HepG2 (cell line): ENCODE data around the gene BMERB1. TPM values are rescaled to one million over a fixed set of nuclear protein-coding genes. Genes with fewer than 3 reads are reported as not detected.

Source experiments
- CCDC6 ChIP-seq: sonication (generic); formaldehyde crosslinking; IDR thresholded peaks from 2 replicates; pipeline ENCODE4 v1.8.1; 2022; ENCODE audit warnings: mild to moderate bottlenecking, missing genetic modification reagents, moderate library complexity
- FOXO1 ChIP-seq: sonication (generic); formaldehyde crosslinking; IDR thresholded peaks from 2 replicates; pipeline ENCODE4 v1.4.0; 2020; ENCODE audit warnings: missing genetic modification reagents
- GATAD2A ChIP-seq: IDR thresholded peaks from 2 replicates; pipeline ENCODE4 v1.6.1; 2016
- GFI1 ChIP-seq: sonication (generic); formaldehyde crosslinking; IDR thresholded peaks from 2 replicates; pipeline ENCODE4 v1.5.0; 2020; ENCODE audit warnings: missing genetic modification reagents, mild to moderate bottlenecking, borderline replicate concordance
- GZF1 ChIP-seq: sonication (generic); formaldehyde crosslinking; IDR thresholded peaks from 2 replicates; pipeline ENCODE4 v1.5.1; 2020; ENCODE audit warnings: mild to moderate bottlenecking, missing genetic modification reagents
- ISL2 ChIP-seq: sonication (generic); formaldehyde crosslinking; IDR thresholded peaks from 2 replicates; pipeline ENCODE4 v1.5.0; 2020; ENCODE audit warnings: missing genetic modification reagents
- MAFF ChIP-seq: IDR thresholded peaks from 2 replicates; pipeline ENCODE4 v1.6.1; 2011; ENCODE audit warnings: low read depth, low read length, improper control_type of control experiment
- MEIS1 ChIP-seq: sonication (generic); formaldehyde crosslinking; IDR thresholded peaks from 2 replicates; pipeline ENCODE4 v1.9.0; 2021; ENCODE audit warnings: mild to moderate bottlenecking, missing genetic modification reagents, moderate library complexity, borderline replicate concordance
- NFKB2 ChIP-seq: sonication (generic); formaldehyde crosslinking; IDR thresholded peaks from 2 replicates; pipeline ENCODE4 v1.4.0; 2020; ENCODE audit warnings: missing genetic modification reagents, borderline replicate concordance
- RAD51 ChIP-seq: fragments of 450-650 bp; IDR thresholded peaks from 2 replicates; pipeline ENCODE4 v1.6.1; 2016; ENCODE audit warnings: borderline replicate concordance
- RARA ChIP-seq: IDR thresholded peaks from 2 replicates; pipeline ENCODE4 v1.6.1; 2016; ENCODE audit warnings: missing genetic modification reagents, missing compliant biosample characterization
- RXRA ChIP-seq: sonication (generic); formaldehyde crosslinking; IDR thresholded peaks from 2 replicates; pipeline ENCODE4 v1.5.1; 2020; ENCODE audit warnings: missing genetic modification reagents
- SNRNP70 ChIP-seq: fragments of 200-400 bp; formaldehyde crosslinking; IDR thresholded peaks from 2 replicates; pipeline ENCODE4 v1.6.1; 2017; ENCODE audit warnings: mild to moderate bottlenecking, low read depth, low read length, moderate library complexity
- ZMYM4 ChIP-seq: sonication (generic); formaldehyde crosslinking; IDR thresholded peaks from 2 replicates; pipeline ENCODE4 v1.8.1; 2023; ENCODE audit warnings: mild to moderate bottlenecking, missing genetic modification reagents
- ZNF607 ChIP-seq: sonication (generic); formaldehyde crosslinking; IDR thresholded peaks from 2 replicates; pipeline ENCODE4 v1.5.1; 2020; ENCODE audit warnings: missing genetic modification reagents, mild to moderate bottlenecking, borderline replicate concordance
- ZNF816 ChIP-seq: sonication (generic); formaldehyde crosslinking; IDR thresholded peaks from 2 replicates; pipeline ENCODE4 v1.8.0; 2022; ENCODE audit warnings: missing genetic modification reagents, mild to moderate bottlenecking, borderline replicate concordance
- polyA plus RNA-seq, 8 experiments: library from polyadenylated mRNA; depleted of rRNA in 3 of 8; stranded (reverse) in 7 of 8; unstranded in 1 of 8; fragments of >200 nt; fragmentation: Illumina TruSeq in 4 of 8; extraction: Trizol in 4 of 8; gene quantifications; 2 replicates each; pipeline versions ENCODE4 v1.2.1 to v1.2.3, GENCODE V29; 2011 to 2016; ENCODE audit warnings: low read depth in 4 of 8, missing spikeins in 1 of 8, mixed read lengths in 1 of 8; ENCODE audit not compliant: insufficient read depth in 1 of 8
- total RNA-seq, 5 experiments: library from RNA; depleted of rRNA; stranded (reverse); fragments of >200 nt; fragmentation: Illumina TruSeq; extraction: Trizol; gene quantifications; 2 replicates each; pipeline ENCODE4 v1.2.3, GENCODE V29; 2016; ENCODE audit warnings: low read depth in 1 of 5
- TF ChIP-seq, protein P1 (sequence below): sonication (generic); formaldehyde crosslinking; IDR thresholded peaks from 2 replicates; pipeline ENCODE4 v1.5.0; 2020; ENCODE audit warnings: mild to moderate bottlenecking, missing genetic modification reagents, borderline replicate concordance
- TF ChIP-seq, protein P2 (sequence below): IDR thresholded peaks from 2 replicates; pipeline ENCODE4 v1.6.1; 2016; ENCODE audit warnings: low read depth, borderline replicate concordance
- TF ChIP-seq, protein P3 (sequence below): IDR thresholded peaks from 2 replicates; pipeline ENCODE4 v1.6.1; 2012; ENCODE audit warnings: inconsistent platforms
- TF ChIP-seq, protein P4 (sequence below): IDR thresholded peaks from 2 replicates; pipeline ENCODE4 v1.6.1; 2016; ENCODE audit warnings: missing compliant biosample characterization, missing genetic modification reagents, borderline replicate concordance

BMERB1 gene
- total and polyA plus RNA-seq, 2 of the 13 experiments (the other 11 are each of a cell fraction or from before 2014, with no cell fraction given): 1.4 TPM

DNA sequence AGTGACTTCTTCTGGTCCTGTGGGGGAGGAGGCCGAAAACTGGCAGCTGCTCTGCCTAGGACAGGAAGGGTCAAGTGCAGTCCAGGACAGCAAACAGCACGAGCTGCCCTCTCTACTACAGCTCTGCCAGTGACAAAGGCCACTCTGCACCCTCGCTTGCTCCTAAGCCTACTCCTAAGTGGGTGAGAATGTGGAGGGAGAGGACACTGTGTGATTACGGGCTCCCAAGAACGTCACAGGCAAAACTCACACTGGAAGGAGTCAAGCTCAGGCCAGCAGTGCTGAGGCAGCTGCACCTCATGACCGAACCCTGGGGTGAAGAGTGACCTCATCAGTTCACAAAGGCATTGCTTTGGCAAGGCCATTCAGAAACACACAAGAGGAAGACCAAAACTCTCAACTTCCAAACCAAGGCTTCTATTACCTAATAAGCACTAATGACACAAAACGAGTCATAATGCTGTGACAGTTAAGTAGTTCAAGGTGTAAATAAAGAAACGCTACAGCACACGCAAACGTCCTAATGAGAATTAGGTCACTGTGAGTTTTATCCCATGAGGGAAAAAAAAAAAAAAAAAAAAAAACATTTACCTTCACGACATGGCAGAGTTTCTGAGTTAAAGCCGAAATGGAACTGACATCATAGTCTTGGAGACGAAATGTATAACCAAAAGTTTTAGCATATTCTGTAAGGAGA, 173.5 kb downstream of the BMERB1 start (continued):
- TF ChIP-seq GATAD2A (peak; percentile 28; the same call in 1 of the 2 replicates), FOXO1 (CRISPR knock-in tag) (0 out of 2 replicates have a peak, but pooled peaks have one; percentile 44), GZF1 (CRISPR knock-in tag) (0 out of 2 replicates have a peak, but pooled peaks have one; percentile 31), ISL2 (CRISPR knock-in tag) (no peak), SNRNP70 (no peak), NFKB2 (peak; percentile 61; the same call in 1 of the 2 replicates), ZNF607 (CRISPR knock-in tag) (0 out of 2 replicates have a peak, but pooled peaks have one; percentile 36), RXRA (CRISPR knock-in tag) (peak; percentile 85), MAFF (peak; percentile 17; the same call in 1 of the 2 replicates), CCDC6 (CRISPR knock-in tag) (0 out of 2 replicates have a peak, but pooled peaks have one; percentile 7), MEIS1 (CRISPR knock-in tag) (peak; percentile 85; the same call in 1 of the 2 replicates), GFI1 (CRISPR knock-in tag) (0 out of 2 replicates have a peak, but pooled peaks have one; percentile 15), RARA (peak; percentile 85), RAD51 (no peak), ZMYM4 (CRISPR knock-in tag) (peak; percentile 53; the same call in 1 of the 2 replicates), ZNF816 (CRISPR knock-in tag) (0 out of 2 replicates have a peak, but pooled peaks have one; percentile 3)
- TF ChIP-seq, protein P1, sequence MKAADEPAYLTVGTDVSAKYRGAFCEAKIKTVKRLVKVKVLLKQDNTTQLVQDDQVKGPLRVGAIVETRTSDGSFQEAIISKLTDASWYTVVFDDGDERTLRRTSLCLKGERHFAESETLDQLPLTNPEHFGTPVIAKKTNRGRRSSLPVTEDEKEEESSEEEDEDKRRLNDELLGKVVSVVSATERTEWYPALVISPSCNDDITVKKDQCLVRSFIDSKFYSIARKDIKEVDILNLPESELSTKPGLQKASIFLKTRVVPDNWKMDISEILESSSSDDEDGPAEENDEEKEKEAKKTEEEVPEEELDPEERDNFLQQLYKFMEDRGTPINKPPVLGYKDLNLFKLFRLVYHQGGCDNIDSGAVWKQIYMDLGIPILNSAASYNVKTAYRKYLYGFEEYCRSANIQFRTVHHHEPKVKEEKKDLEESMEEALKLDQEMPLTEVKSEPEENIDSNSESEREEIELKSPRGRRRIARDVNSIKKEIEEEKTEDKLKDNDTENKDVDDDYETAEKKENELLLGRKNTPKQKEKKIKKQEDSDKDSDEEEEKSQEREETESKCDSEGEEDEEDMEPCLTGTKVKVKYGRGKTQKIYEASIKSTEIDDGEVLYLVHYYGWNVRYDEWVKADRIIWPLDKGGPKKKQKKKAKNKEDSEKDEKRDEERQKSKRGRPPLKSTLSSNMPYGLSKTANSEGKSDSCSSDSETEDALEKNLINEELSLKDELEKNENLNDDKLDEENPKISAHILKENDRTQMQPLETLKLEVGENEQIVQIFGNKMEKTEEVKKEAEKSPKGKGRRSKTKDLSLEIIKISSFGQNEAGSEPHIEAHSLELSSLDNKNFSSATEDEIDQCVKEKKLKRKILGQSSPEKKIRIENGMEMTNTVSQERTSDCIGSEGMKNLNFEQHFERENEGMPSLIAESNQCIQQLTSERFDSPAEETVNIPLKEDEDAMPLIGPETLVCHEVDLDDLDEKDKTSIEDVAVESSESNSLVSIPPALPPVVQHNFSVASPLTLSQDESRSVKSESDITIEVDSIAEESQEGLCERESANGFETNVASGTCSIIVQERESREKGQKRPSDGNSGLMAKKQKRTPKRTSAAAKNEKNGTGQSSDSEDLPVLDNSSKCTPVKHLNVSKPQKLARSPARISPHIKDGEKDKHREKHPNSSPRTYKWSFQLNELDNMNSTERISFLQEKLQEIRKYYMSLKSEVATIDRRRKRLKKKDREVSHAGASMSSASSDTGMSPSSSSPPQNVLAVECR (CRISPR knock-in tag): peak; percentile 29
- TF ChIP-seq, protein P2, sequence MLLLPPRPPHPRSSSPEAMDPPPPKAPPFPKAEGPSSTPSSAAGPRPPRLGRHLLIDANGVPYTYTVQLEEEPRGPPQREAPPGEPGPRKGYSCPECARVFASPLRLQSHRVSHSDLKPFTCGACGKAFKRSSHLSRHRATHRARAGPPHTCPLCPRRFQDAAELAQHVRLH: 0 out of 2 replicates have a peak, but pooled peaks have one; percentile 16
- TF ChIP-seq, protein P3, sequence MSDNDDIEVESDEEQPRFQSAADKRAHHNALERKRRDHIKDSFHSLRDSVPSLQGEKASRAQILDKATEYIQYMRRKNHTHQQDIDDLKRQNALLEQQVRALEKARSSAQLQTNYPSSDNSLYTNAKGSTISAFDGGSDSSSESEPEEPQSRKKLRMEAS: peak; percentile 47
- TF ChIP-seq, protein P4, sequence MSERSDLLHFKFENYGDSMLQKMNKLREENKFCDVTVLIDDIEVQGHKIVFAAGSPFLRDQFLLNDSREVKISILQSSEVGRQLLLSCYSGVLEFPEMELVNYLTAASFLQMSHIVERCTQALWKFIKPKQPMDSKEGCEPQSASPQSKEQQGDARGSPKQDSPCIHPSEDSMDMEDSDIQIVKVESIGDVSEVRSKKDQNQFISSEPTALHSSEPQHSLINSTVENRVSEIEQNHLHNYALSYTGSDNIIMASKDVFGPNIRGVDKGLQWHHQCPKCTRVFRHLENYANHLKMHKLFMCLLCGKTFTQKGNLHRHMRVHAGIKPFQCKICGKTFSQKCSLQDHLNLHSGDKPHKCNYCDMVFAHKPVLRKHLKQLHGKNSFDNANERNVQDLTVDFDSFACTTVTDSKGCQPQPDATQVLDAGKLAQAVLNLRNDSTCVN (CRISPR knock-in tag): 0 out of 2 replicates have a peak, but pooled peaks have one; percentile 60
